DMS79 (cell line): ENCODE results near the gene RALY.
A peak's percentile ranks its signal among the peaks of the same experiment; 100 is the strongest.

Experiments used
- DNase-seq: peaks from one replicate; lab custom pipeline; 2025; lab: John Stamatoyannopoulos, UW

RALY gene

DNA sequence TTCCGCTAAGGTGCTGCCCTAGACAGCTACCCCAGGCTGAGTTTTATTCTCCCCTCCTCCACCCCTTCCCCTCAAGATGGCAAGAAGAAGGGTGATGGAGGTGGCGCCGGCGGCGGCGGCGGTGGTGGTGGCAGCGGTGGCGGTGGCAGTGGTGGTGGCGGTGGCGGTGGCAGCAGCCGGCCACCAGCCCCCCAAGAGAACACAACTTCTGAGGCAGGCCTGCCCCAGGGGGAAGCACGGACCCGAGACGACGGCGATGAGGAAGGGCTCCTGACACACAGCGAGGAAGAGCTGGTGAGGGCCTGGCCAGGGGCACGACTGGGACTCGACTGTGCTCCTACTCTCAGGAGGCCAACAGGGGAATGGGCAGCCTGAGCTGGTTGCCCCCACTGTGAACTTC lies 83.2 kb downstream of the RALY start:
- no peak for DNase-seq

DNA sequence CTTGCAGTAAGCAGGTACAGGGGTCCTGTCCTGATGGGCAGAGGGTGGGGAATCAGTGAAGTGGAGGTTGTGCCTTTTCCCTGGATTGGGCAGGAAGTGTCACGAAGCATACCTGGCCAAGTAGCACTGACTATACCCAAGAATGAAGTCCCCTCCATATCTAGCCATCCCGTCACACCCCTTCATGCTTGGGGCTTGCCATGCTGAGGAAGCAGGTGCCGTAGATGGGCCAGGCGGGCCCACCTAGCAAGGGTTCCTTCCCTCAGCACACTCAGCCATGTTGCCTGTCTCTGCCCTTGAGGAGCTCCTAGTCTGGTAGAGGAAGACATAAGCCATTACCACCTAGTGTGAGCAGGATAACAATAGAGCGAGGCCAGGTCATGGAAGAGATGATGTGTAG lies 84.8 kb downstream of the RALY start:
- no peak for DNase-seq

DNA sequence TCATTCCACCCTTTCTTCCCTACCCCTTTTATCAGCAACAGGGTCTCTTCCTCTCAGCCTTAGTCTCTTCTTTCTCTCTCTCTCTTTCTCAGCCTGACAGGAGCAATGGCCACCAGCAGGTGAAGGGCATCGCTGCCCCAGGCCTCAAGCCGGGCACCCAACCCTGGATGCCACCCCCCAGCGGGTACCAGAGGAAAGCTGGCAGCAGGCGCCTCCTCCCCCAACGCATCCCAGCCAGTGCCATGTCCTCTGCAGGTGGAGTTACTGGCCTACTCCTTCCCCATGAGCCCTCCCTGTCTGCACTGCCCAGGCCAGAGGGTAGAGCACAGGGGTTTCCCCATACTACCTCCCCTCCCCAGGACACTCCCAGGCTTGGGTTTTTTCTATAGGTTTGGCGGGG lies 86.1 kb downstream of the RALY start:
- no peak for DNase-seq

DNA sequence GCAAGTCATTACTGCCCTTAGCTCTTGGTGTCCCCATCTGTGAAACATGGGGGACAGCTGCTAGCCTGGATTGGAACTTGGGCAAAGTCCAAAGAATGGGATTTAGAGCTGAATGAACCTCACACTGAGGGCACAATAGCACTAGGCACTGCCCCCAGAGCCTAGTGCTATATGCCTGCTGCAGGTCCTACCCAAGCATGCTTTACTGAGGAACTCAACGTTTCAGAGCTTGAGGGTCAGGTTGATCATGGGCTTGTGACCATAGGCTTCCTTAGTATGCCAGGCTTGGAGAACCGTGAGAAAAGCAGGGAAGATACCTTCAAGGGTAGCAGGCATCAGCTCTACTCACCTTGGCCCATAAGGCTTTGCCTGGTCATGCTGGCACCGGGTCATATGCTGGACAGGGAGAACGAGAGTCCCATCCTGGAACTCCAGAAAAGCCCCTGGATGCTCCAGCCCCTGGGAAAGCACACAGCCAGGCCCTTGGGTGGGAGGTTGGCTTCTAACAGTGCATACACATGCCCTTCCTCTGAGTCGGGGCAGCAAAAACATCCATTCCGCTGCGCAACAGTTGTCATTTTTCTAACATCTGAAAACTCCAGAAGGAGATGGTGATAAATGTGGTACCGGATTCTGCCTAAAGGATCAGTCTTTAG lies 88.6 kb downstream of the RALY start:
- no peak for DNase-seq

DNA sequence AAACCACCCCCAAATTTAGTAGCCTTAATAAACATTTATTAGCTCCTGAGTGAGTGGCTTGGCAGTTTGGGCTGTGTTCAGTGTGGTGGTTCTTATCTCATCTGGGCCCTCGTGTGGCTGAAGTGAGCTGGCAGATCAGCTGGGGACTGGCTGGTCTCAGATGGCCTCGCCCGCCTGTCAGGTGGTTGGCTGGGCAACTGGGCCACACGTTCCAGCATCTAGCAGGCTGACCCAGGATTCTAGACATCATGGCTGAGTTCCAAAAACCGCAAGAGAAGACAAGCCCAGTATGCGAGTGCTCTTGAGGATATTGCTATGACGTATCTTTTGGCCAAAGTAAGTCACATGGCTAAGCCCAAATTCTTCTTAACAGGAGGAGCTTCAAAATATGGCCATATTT lies 89.4 kb downstream of the RALY start:
- DNase-seq: peak; percentile 90

DNA sequence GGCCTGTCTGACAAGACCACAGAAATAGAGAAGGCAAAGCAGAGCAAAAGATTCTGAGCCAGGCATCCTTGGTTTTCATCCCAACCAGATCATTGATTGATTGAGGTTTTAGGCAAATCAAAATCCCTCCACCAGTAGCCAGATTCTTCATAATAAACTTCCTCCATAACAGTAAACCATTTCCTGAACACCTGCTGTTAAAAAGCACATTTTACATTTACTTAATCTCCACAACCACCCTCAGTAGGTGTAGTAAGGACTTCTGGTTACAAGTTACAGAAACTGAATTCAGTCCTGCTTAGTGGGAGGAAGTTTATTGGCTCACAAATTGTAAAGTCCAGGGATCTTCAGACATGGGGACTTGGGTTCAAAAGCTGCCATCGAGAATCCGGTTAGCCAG lies 90.1 kb downstream of the RALY start:
- no peak for DNase-seq

DNA sequence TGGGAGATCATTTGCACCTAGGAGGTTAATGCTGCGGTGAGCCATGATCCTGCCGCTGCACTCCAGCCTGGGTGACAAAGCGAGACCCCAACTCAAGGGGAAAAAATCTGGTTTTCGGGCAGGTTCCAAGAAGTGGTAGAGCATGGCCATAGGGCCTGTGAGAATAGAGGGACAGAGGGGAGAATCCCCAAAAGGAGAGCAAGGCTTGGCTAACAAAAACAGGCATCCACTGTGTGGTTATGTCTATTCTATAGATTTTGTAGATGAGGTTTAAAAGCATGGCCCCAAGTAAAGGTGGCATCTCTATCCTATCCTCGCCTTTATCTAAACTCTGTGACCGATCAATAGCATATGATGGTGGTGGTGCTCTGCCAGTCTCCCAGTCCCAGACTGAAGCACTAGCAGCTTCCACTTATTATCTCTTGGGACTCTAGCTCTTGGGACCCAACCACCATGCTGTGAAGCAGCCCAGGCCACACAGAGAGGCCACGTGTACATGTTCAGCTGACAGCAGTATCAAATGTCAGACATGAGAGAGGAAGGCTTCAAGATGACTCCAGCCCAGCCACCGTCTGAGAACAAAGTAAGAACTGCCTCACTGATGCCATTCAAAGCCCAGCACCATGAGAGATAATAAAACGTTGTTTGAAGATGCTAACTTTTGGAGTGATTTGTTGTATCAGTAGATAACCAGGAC lies 90.7 kb downstream of the RALY start:
- no peak for DNase-seq

DNA sequence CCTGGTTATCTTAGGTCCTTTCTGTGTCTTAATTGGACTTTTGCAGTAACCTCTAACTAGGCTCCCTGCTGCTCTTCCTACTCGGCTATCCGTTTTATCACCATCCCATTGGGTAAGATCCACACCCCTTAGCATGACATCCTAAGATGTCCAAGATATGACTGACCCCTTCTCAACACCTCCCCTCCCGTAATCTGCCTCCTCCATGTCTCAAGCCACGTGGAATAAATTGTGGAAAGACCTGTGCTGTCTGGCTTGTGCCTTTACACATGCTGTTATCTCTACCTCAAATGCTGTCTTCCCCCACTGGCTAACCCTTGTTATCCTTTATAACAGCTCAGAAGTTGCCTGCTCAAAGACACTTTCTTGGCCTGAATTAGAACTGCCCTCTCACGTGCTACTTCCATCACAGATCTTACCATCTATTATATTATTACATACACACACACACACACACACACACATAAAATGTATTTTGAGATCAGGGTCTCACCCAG lies 91.9 kb downstream of the RALY start:
- DNase-seq: no peak

DNA sequence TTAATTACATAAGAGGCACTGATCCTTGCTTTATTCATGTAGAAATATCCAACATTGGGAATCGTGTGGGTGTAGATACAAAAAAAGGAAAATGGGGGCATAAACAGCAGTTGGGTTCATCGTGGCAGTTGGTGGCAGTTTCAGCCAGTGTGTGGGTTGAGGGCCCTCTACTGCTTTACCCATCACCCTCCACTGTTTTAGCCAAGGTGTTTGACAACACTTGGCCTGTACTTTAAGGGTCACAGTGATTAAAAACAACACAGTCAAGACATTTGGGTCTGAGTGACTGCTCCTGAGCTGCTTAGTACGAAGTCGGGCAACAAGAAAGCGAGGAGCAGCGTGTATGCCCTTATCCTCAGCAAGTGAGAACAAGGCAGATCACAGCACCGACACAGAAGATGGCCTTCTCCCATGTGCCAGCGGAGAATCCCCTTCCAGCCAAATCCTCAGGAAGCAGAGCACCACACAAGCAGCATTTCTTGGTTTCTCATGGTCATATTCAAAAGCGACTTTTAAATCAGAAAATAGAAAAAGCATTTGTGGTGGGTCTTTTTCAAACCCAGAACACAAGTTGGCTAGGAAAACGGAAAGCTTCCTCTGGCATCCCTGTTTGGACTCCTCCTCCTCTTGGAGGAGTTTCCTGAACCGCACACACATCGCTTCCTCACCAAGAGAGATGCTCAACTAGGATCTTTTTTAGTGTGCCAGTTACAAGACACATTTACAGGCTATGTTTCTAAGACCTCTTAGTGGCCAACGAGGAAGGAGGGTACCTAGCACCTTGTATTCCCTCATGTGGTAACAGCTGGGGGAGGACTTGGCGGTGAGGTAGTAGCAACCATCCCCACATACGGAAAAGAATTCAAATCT lies 94.8 kb downstream of the RALY start:
- DNase-seq: no peak

DNA sequence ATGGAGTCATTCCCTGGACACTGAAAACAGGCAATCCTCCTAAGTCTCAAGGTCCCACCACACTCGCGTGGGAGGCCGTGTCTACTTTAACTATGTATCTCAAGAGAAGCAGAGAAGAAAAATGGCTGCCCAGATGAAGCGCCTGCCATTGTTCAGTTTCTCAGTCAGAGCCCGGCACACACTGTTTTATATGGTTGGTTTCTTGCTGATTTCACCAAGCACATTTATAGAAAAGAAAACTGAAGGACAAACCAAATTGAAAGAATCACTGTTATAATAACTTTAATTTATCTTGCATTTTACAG lies 95.4 kb downstream of the RALY start:
- DNase-seq: no peak

DNA sequence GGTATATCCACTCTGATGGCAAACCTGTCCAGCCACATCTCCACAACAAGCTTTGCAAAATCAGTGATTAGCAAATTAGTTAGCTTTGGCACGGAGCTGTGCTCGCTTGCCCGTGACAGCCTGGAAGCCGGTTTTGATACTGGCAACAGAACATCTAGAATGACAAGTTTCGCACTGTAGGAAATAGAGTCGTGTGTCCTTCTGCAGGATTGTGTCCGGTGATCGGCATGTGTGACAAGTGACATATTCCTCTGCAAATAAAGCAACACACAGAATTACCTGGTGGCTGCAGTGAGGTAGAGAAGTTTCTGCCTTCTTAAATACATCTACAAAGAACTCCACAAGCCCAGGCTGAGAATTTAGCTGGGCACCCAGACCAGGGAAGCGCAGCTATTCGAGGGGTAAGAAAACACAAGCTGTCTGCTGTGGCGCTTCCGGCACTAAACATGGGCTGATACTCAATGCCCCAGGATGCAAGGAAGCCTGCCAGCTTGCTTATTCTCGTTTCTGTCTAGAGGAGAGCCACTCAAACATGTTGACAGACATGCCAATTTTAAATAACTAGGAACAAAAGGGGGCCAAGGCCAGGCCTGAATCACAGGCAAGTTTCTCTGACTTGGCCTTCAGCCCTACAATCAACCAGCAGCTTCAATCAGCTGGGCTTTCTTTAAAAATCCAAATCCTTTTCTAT lies 96.1 kb downstream of the RALY start:
- peak; percentile 53 for DNase-seq

DNA sequence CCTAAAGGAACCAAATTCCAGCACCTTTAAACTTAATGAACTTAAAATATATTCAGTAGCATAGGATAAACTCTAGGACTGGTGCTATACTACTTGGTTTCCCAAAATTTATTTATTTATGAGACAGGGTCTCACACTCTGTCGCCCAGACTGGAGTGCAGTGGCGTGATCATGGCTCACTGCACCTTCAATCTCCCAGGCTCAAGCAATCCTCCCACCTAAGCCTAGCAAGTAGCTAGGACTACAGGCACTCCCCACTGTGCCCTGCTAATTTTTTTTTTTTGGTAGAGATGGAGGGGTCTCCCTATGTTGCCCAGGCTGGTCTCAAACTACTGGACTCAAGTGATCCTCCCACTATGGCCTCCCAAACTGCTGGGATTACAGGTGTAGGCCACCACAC lies 96.9 kb downstream of the RALY start:
- DNase-seq: no peak

DNA sequence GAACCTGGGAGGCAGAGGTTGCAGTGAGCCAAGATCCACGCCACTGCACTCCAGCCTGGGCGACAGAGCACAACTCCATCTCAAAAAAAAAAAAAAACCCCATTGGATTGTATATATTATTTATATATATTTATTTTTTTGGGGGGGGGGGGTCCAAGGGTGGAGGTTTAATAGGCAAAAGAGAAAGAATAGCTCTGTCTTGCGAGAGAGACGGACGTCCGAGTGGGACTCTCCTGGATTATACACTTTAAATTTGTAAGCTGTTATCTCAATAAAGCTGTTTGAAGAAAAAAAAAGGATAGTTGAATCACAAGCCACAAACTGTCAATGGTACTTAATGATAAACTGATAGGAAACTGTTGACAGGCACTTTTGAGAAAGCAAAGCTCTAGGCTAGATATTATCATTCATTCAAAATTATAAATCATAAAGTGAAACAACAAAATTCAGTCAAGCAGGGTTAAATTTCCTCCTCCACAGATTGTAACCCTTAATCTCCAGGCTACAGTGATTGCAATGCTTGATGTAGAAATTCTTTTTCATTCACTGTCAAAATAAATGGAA lies 98.0 kb downstream of the RALY start:
- DNase-seq: no peak

DNA sequence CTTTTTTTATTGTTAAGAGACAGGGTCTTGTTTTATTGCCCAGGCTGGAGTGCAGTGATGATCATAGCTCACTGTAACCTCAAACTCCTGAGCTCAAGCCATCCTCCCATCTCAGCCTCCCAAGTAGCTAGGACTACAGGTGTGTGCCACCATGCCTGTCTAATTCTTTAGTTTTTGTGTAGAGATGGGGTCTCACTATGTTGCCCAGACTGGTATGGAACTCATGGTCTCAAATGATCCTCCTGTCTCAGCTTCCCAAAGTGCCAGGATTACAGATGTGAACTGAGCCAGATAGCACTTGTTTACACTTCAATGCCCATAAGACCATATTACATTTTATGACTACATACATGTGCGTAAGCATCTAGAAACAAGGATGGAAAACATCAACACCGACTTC lies 100.2 kb downstream of the RALY start:
- no peak for DNase-seq

DNA sequence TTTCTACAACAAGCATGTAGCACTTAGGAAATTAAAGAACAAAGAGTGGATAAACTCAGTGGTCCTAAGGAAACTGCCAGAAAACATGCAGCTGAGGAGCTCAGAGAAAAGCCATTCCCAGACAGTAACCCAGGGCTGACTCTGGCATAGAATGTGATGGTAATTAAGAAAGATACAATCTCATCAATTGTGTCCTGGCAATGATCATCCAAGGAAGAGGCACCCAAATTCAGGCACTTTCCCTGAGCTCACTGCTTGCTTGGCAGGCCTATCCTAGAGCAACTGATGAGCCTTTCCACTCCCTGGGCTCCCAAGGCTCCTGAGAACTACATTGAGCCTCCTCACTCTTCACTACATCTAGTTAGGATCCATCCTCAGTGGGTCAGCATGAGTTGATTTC lies 102.1 kb downstream of the RALY start:
- DNase-seq: no peak

DNA sequence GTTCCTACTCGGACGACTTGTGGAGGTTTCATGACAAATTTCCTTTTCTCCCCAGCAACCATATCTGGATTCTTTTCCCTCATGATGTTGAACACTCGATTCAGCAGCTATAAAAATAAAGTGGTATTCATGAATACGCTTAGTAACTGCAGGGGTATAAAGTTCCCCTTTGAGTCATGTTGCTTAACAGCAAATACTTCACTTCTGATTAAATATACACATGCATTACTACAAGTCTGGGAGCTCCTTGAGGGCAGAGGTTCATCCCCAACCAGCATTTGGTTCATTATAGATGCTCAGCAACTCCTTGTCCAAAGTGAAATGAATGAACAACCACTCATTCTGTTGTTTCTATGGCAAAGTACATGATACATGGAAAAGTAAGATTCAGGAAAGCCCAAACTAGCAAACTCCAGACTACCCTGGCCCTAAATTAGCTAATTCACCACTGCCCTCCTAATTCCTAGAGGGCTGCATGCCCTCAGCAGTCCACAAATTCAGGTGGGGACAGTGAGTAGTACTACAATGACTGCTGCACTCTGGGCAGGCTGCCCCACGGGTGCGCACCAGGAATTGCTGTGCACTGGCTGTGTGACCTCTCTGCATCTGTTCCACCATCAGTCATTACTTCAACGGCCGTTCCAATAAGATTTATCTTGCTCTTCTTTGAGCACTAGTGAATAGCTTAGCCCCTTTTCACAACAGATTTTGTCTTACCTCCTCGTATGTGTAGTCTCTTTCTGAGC lies 103.2 kb downstream of the RALY start:
- DNase-seq: no peak

DNA sequence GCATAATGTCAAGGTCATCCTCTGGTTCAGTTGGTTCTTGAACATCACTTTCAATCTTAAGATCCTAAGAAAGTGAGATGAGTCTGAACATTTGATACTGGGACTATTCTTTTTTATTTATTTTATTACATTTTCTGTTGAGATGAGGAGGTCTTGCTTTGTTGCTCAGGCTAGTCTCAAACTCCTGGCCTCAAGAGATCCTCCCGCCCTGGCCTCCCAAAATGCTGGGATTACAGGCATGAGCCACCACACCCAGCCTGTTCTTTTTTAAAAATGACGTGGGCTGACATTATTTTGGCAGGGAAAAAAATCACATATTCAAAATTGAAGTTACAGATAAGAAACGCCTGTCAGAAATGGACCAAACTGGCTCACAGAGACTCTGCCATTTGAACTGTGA lies 104.9 kb downstream of the RALY start:
- no peak for DNase-seq

DNA sequence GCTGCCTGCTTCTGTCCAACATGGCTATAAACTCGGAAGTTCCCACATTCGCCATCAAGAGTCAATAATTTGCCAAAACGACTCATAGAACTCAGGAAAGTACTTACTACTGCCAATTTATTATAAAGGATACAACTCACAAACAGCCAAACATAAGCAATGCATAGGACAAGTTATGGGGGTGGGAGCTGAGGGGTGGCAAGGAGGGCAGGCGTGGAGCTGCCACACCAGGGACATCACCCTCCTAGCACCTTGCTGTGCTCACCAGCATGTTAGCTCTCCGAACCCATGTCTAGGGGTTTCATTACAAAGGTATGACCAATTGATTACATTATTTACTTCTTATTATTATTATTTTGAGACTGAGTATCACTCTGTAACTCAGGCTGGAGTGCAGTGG lies 106.0 kb downstream of the RALY start:
- no peak for DNase-seq

DNA sequence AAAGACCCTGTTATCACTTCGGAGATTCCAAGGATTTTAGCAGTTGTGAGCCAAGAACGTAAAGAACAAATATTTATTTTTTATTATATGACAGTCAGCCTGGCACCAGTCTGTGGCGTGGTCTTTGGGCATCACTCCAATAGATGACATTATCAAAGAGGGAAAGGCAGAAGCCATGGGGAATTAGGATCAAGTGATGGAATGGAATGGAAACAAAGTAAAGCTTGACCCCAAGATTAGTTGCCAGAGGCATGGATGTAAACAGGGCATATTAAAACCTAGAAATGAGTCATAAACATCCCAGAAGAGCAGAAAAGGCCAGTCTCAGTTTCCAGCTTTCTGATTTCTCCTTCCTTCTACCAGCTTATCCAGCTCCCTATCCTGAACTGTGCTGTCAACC lies 106.9 kb downstream of the RALY start:
- no peak for DNase-seq

DNA sequence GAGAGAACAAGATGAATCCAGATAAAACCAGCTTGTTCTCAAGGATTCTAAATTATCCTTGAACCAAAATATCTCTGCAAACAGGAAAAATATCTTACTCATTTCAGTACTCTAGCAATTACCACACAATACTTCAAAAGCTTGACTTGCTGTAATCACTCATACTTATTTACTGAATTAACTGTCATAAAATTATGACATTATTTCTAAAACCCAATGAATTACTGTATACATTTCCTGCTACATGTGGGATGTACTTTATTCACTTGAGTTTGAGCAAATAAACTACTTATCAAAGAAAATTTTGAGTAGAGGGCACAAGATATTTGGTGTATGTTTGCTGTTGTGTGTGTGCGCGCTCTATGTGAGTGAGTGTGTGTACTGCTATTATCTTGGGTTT lies 108.6 kb downstream of the RALY start:
- no peak for DNase-seq

DNA sequence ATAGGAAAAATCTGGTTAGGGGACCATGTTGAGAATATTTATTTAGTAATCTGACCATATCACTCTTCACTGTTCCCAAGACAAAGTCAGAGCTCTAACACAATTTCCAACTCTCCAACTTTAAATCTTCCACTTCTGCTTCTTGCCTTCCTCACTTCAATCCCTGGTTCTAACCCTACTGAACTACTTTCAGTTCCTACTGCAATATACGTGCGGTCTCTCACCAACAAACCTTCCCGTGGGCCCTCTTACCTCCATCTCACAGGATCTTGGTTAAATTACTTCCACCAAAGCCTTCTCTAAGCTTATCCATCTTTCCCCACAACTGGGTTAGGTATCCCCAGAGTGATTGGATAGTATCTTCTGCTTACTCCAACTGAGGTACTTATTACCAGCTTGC lies 110.3 kb downstream of the RALY start:
- DNase-seq: no peak
